ENCODE data around the gene RAE1. TPM values are rescaled to one million over a fixed set of nuclear protein-coding genes. Genes with fewer than 3 reads are reported as not detected.

The RAE1 gene
- total RNA-seq, 1 experiment from 2014 or later, result 53.1 TPM

DNA sequence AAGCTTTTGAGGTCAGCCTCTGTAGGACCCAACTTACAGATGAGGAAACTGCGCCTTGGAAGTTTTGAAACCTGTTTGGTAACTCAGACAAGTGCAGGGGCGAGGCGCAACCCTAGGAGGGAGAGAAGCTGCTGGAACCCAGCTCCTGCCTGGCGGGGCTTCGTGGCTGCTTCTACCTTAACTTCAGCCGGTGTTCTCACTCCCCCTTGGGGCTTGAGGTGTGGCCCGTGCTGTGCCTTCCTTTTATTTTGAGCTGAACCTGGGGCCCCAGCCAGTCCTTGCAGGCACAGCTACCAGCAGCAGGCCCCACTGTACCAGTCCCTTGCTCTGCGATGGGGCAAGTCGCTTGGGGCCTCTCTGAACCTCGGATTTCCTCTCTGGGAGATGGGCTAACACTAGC lies 52.2 kb downstream of the RAE1 start:
- no peak overlapping the region for H3K4ac ChIP-seq (ENCODE audit: low read depth, low read length)
- DNase-seq, result no peak
- TF ChIP-seq CTCF (conservative IDR thresholded peaks at IDR 0.05), result no peak
- H3K9me3 ChIP-seq (ENCODE audit: control insufficient read depth, low read depth, low read length), result no peaks in the 10 kb centered on the region
- no peak overlapping the region for H3K23ac ChIP-seq (ENCODE audit: insufficient read length, low read depth, low read length)
- Mint-ChIP-seq H3K36me3 (ENCODE audit: insufficient read depth in 1 of 3, low read depth in 3 of 3) (peaks cover 22 to 73% (median 64%) of the 10 kb centered on the region in 3 experiments), H3K4me1 (peaks cover 4 to 8% of the 10 kb centered on the region in 2 experiments), H3K4me3 (no peak overlapping the region), H3K27ac (no peak overlapping the region), H3K9me3 (no peaks in the 10 kb centered on the region), H3K27me3 (ENCODE audit: low read depth) (no peaks in the 10 kb centered on the region; the same call in 1 of the 2 replicates)
- no peak overlapping the region for H2BK5ac ChIP-seq (ENCODE audit: insufficient read length, low read length)
- H3K79me2 ChIP-seq (ENCODE audit: insufficient read depth, low read length), result no peaks in the 10 kb centered on the region; the same call in 1 of the 2 replicates
- H3K56ac ChIP-seq (ENCODE audit: insufficient read length, low read depth, low read length), result no peak overlapping the region
- no peak overlapping the region for H2BK12ac ChIP-seq (ENCODE audit: insufficient read length, low read depth, low read length)
- WGBS (ENCODE audit: extremely low coverage, insufficient read length, low lambda C conversion rate), result no CpG with 5 or more reads among the region's 10 CpGs
- H4K20me1 ChIP-seq (ENCODE audit: control insufficient read depth, insufficient read depth, insufficient read length), result no peaks in the 10 kb centered on the region
- no peaks in the 10 kb centered on the region for H3K4me1 ChIP-seq (ENCODE audit: insufficient read depth, low read length)
- no peak overlapping the region for H4K5ac ChIP-seq (ENCODE audit: insufficient read length, low read depth, low read length)
- no peak overlapping the region for H4K91ac ChIP-seq (ENCODE audit: insufficient read length, low read depth, low read length)
- no peak overlapping the region for H2BK120ac ChIP-seq (ENCODE audit: low read depth, low read length, poor library complexity, severe bottlenecking)
- H3T11ph ChIP-seq (ENCODE audit: low read length), result no peak overlapping the region
- H3K23me2 ChIP-seq (ENCODE audit: insufficient read length, low read depth, low read length, poor library complexity, severe bottlenecking), result no peaks in the 10 kb centered on the region
- H3K27me3 ChIP-seq (ENCODE audit: insufficient read depth, low read length), result no peaks in the 10 kb centered on the region
- no peak overlapping the region for H2AFZ ChIP-seq (ENCODE audit: low read length)
- H3K18ac ChIP-seq (ENCODE audit: insufficient read length, low read depth, low read length), result no peak overlapping the region
- H2AK5ac ChIP-seq (ENCODE audit: insufficient read length, low read length), result no peak overlapping the region
- no peak overlapping the region for H2BK15ac ChIP-seq (ENCODE audit: low read depth, low read length)
- H3K27ac ChIP-seq (ENCODE audit: insufficient read length, low read depth, low read length), result no peak overlapping the region
- no peak overlapping the region for H3K4me2 ChIP-seq (ENCODE audit: insufficient read depth, insufficient read length, low read length)
- no peaks in the 10 kb centered on the region for H3K79me1 ChIP-seq (ENCODE audit: insufficient read depth, low read depth, low read length, poor library complexity, severe bottlenecking)
- H3K14ac ChIP-seq (ENCODE audit: insufficient read depth, low read length), result no peak overlapping the region
- no peak overlapping the region for H3K9ac ChIP-seq (ENCODE audit: extremely low read depth, insufficient read length, low read length)
- no peak overlapping the region for H4K8ac ChIP-seq (replicated peaks; ENCODE audit: insufficient read length, low read depth, low read length)
- H2BK20ac ChIP-seq (ENCODE audit: low read depth, low read length, poor library complexity, severe bottlenecking), result no peak overlapping the region
